ENCODE measurements around the gene DNAJB5.
A peak's percentile ranks its signal among the peaks of the same experiment; 100 is the strongest.

Gene DNAJB5

DNA sequence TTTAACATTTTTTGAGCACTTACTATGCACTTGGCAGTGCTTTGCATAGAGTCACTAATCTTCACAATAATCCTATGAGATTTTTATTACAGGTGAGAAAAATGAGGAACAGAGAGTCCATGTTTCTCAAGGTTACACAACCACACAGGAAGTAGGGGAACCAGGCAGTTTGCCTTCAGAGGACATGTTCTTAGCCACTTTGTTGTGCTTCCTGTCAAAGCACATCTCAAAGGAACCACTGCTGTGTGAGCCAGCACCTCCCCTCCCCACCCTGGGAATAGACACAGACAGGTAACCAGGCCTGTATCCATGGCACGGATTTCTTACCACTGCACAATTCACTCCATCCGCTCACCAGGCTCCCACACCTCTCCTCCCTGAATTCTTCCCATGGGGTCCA lies 6.3 kb upstream of the DNAJB5 start:
- no peak overlapping the region for H3K4me3 ChIP-seq (ENCODE audit: extremely low read depth, insufficient read depth, low read length, poor library complexity, severe bottlenecking)
- H3K36me3 ChIP-seq (ENCODE audit: control insufficient read depth, insufficient read depth, low read length): no peaks in the 10 kb centered on the region
- H3K4me1 ChIP-seq (ENCODE audit: control insufficient read depth, insufficient read depth, low read length, poor library complexity, severe bottlenecking): peaks cover 9% of the 10 kb centered on the region
- no peaks in the 10 kb centered on the region for H3K9me3 ChIP-seq (ENCODE audit: control insufficient read depth, low read length)
- no peak overlapping the region for H3K27ac ChIP-seq (ENCODE audit: low read depth, low read length, severe bottlenecking)
- WGBS, 2 experiments (ENCODE audit: insufficient coverage in 2 of 2): 92% methylated on average over 2 of the region's 2 CpGs; no CpG with 5 or more reads in 1 of the 2 experiments

DNA sequence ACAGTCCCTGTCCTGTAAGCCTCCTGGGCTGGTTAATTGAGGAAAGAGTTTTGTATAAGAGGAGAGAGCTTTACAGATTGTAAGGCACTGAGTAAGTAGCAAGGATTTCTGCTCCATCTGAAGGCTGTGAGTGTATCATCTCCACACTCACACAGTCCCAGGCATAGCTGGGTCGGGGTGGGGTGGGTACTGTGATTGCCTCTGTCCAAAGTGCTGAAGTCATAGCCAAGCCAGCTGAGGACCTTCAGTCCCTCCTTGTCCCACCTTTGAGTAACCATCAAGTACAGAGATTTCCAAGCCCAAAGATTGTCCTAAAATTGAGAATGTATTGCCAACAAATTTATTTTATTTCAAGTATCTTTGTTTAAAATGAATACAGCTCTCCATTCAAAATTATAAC lies 5.5 kb upstream of the DNAJB5 start:
- no peak overlapping the region for H3K27ac ChIP-seq (ENCODE audit: low read depth, low read length, severe bottlenecking)
- peaks cover 14% of the 10 kb centered on the region for H3K4me1 ChIP-seq (ENCODE audit: control insufficient read depth, insufficient read depth, low read length, poor library complexity, severe bottlenecking)
- WGBS, 2 experiments (ENCODE audit: insufficient coverage in 2 of 2): no CpG with 5 or more reads among the region's 1 CpG
- no peaks in the 10 kb centered on the region for H3K36me3 ChIP-seq (ENCODE audit: control insufficient read depth, insufficient read depth, low read length)
- H3K9me3 ChIP-seq (ENCODE audit: control insufficient read depth, low read length): no peaks in the 10 kb centered on the region
- H3K4me3 ChIP-seq (ENCODE audit: extremely low read depth, insufficient read depth, low read length, poor library complexity, severe bottlenecking): no peak overlapping the region

GRCh38 chr9:34985311-34985899 lies 4.1 kb upstream of the DNAJB5 start:
- Histone ChIP-seq H3K36me3 (ENCODE audit: control insufficient read depth, insufficient read depth, low read length) (no peaks in the 10 kb centered on the region), H3K4me1 (ENCODE audit: control insufficient read depth, insufficient read depth, low read length, poor library complexity, severe bottlenecking) (peaks cover 14% of the 10 kb centered on the region), H3K27ac (ENCODE audit: low read depth, low read length, severe bottlenecking) (no peak overlapping the region), H3K4me3 (ENCODE audit: extremely low read depth, insufficient read depth, low read length, poor library complexity, severe bottlenecking) (no peak overlapping the region), H3K9me3 (ENCODE audit: control insufficient read depth, low read length) (no peaks in the 10 kb centered on the region)
- WGBS, 2 experiments (ENCODE audit: insufficient coverage in 2 of 2): 20 to 24% methylated on average over 6 to 7 of the region's 7 CpGs

DNA sequence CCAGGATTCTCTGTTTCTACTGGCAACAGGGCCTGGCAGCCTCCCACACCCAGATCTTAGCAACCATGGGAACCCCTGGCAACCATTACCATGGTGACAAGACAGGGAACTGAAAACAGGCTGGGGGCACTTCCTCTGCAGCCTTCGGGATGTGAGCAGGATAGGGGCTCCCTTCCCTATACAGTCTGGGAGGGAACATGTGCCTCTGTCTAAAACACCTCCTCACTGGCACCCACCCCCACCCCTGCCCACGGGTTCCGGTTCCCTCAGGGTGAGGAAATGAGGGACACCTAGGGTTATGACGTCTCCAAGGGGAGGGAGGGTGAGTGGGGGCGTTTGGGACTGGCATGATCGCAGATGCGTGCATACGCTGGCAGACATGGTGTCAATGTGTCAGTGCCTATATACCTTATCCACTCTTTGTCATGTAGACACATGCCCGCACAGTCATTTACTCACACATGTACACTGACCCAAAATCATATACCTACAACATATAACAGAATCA lies 3.0 kb upstream of the DNAJB5 start:
- WGBS, 2 experiments (ENCODE audit: insufficient coverage in 2 of 2): 67 to 100% methylated on average over 4 to 6 of the region's 9 CpGs
- H3K36me3 ChIP-seq (ENCODE audit: control insufficient read depth, insufficient read depth, low read length): no peaks in the 10 kb centered on the region
- H3K27ac ChIP-seq (ENCODE audit: low read depth, low read length, severe bottlenecking): peak overlapping the region; percentile 59

DNA sequence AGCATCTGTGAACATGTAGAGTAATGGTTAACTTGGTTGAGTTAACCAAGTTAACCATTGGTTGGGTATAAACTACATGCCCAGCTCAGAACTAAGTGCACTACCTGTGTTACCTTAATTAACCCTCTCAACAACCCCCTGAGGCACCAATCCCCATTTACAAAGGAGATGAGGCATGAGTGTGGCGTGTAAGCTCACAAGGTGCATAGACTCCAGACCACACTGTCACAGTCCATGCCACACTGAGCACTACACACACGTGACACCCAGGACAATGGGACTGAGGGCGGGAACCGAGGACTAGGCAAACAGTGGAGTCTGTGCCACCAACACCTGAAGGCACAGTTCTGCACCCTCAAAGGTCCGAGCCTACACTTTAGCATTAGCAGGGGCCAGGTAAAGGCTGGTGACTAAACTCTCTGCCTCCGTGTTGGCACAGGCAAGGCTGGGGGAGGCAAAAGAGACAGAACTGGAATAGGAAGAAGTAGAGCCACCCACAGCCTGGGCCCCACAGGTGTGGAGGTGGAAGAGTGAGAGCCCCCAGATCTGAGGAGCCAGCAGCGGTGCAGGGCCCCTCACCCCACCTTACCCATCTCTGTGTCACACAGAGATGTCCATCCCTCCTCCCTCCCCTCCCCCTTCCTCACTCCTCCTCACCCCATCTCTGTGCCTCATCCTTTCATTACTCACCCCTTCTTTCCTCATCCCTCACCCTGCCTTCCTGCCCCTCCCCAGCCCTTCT lies 2.2 kb upstream of the DNAJB5 start:
- 90 to 95% methylated on average over 5 to 7 of the region's 7 CpGs for WGBS, 2 experiments (ENCODE audit: insufficient coverage in 2 of 2)

More for the DNA sequence above, 3.0 kb upstream of the DNAJB5 start:
- peaks cover 20% of the 10 kb centered on the region for H3K4me1 ChIP-seq (ENCODE audit: control insufficient read depth, insufficient read depth, low read length, poor library complexity, severe bottlenecking)
- no peaks in the 10 kb centered on the region for H3K9me3 ChIP-seq (ENCODE audit: control insufficient read depth, low read length)
- no peak overlapping the region for H3K4me3 ChIP-seq (ENCODE audit: extremely low read depth, insufficient read depth, low read length, poor library complexity, severe bottlenecking)

DNA sequence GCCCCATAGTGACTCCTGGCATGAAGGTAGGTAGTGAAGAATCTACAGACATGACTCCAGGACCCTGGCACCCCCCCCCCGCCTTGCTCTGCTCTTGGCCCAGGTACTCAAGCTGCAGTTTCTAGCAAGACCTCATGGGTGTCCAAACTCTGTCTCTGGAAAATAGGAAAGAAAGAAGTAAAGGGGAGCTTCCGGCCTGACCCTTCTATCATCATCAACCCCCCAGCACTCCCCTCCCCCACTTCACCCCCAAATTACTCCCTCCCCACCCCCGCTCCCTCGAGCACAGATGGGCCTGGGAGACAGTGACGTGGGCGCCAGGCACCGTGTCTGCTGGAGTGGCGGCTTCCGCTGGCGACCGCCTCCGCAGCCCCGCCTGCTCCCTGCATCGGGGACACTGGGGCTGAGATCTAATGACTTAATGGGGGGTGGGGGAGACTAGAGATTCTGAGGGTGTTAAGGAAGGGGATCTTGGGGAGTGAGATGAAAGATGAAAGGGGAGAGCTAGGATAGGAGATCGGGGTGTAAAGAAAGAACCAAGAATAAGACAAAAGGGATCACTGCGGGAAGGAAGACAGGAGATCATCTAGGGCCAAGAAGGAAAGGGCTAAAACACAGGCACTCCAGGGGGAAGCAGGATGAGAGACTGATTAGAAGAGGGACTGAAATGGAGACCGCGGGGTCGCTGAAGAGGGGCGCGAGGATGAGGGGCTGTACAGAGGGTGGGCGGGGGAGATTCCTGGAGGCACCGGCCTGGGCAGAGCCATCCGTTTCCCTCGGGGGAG lies 1.1 kb upstream of the DNAJB5 start:
- 13% methylated on average over 18 to 22 of the region's 25 CpGs for whole genome bisulfite sequencing, 2 experiments (ENCODE audit: insufficient coverage in 2 of 2)
- H3K36me3 ChIP-seq (ENCODE audit: control insufficient read depth, insufficient read depth, low read length): peaks cover 5% of the 10 kb centered on the region
- no peaks in the 10 kb centered on the region for H3K9me3 ChIP-seq (ENCODE audit: control insufficient read depth, low read length)
- peak overlapping the region; percentile 40 for H3K4me3 ChIP-seq (ENCODE audit: extremely low read depth, insufficient read depth, low read length, poor library complexity, severe bottlenecking)
- H3K27ac ChIP-seq (ENCODE audit: low read depth, low read length, severe bottlenecking): peak overlapping the region; percentile 93
- H3K4me1 ChIP-seq (ENCODE audit: control insufficient read depth, insufficient read depth, low read length, poor library complexity, severe bottlenecking): peaks cover 38% of the 10 kb centered on the region

More for the DNA sequence above, 2.2 kb upstream of the DNAJB5 start:
- Histone ChIP-seq H3K4me3 (ENCODE audit: extremely low read depth, insufficient read depth, low read length, poor library complexity, severe bottlenecking) (no peak overlapping the region), H3K27ac (ENCODE audit: low read depth, low read length, severe bottlenecking) (peak overlapping the region; percentile 59), H3K9me3 (ENCODE audit: control insufficient read depth, low read length) (no peaks in the 10 kb centered on the region), H3K4me1 (ENCODE audit: control insufficient read depth, insufficient read depth, low read length, poor library complexity, severe bottlenecking) (peaks cover 27% of the 10 kb centered on the region), H3K36me3 (ENCODE audit: control insufficient read depth, insufficient read depth, low read length) (no peaks in the 10 kb centered on the region)

- 1% methylated on average over 16 to 21 of the region's 39 CpGs for WGBS, 2 experiments (ENCODE audit: insufficient coverage in 2 of 2)
- H3K4me1 ChIP-seq (ENCODE audit: control insufficient read depth, insufficient read depth, low read length, poor library complexity, severe bottlenecking): peaks cover 55% of the 10 kb centered on the region
Observed at GRCh38 chr9:34989946-34990635, 546 bp downstream of the DNAJB5 start.

DNA sequence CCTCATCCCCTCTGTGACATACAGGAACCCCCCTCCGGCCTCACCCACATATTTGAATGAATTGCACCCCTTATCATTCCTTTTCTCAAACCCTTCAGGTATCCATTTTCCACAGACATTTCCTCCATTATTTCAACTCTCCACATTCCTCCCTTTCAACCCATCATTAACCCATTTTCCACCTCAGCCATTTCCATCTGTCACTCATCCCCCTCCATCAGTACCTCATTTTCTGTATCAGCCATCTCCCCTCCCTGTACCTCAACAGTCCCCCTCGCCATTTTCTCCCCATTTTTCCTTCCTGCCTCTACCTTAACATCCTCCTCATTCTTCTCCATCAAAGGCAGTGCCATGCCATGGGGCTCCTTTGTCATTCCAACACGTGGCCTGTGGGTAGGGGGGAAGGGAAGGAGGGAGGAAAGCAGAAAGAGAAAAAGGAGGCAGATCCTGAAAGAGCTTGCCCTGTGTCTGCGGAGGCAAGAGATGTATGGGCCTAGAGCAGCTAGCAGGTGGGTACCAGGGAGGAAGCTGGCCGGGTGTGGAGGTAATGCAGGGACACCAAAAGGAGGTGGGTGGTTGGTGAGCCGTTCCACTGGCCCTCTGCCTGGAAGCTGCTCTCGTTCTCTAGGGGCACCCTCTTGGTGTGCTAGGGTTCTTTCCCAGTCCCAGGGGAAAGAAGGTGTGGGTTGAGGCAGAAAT lies 1.5 kb downstream of the DNAJB5 start:
- peaks cover 63% of the 10 kb centered on the region for H3K4me1 ChIP-seq (ENCODE audit: control insufficient read depth, insufficient read depth, low read length, poor library complexity, severe bottlenecking)
- peak overlapping the region; percentile 83 for H3K4me3 ChIP-seq (ENCODE audit: extremely low read depth, insufficient read depth, low read length, poor library complexity, severe bottlenecking)
- H3K27ac ChIP-seq (ENCODE audit: low read depth, low read length, severe bottlenecking): peak overlapping the region; percentile 69
- 21 to 22% methylated on average over 6 to 7 of the region's 7 CpGs for WGBS, 2 experiments (ENCODE audit: insufficient coverage in 2 of 2)
- H3K36me3 ChIP-seq (ENCODE audit: control insufficient read depth, insufficient read depth, low read length): peaks cover 21% of the 10 kb centered on the region
- H3K9me3 ChIP-seq (ENCODE audit: control insufficient read depth, low read length): no peaks in the 10 kb centered on the region

More at GRCh38 chr9:34989946-34990635, 546 bp downstream of the DNAJB5 start:
- H3K9me3 ChIP-seq (ENCODE audit: control insufficient read depth, low read length): no peaks in the 10 kb centered on the region
- H3K27ac ChIP-seq (ENCODE audit: low read depth, low read length, severe bottlenecking): peak overlapping the region; percentile 99
- peak overlapping the region; percentile 83 for H3K4me3 ChIP-seq (ENCODE audit: extremely low read depth, insufficient read depth, low read length, poor library complexity, severe bottlenecking)
- peaks cover 14% of the 10 kb centered on the region for H3K36me3 ChIP-seq (ENCODE audit: control insufficient read depth, insufficient read depth, low read length)

DNA sequence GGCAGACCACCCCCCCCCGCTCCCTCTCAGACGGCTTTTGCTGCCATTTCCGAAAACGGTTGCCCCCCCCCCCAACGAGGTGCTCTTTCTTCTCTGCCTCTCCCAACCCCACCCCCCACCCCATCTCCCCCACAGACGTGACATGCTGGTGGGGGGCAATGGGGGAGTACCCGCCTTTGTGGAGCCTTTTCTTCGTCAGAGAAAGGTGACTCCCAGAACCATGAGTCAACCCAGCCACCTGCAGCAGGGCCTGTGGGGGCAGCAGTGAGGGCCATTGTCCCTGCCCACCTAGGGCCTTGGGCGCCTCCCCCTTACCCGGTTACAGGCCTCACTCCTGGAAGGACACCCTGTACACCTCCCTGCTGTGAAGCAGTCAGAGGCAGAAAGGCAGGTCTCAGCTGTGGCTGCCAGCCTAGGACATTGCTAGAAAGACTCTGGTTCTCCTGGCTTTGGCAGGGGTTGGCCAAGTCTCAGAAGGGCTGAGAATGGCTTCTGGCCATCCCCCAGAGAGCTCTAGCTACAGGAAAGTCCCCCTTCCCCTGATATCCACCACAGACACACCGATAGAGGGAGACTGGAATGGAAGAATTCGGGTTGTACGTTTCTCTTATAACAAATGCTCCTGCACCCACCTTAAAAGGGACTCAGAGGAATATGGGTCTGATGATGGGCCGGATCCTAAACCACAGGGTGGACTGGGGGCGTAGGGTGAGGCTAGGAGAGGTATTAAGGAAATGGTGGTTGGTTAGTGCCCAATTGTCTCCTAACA lies 2.2 kb downstream of the DNAJB5 start:
- Histone ChIP-seq H3K9me3 (ENCODE audit: control insufficient read depth, low read length) (no peaks in the 10 kb centered on the region), H3K36me3 (ENCODE audit: control insufficient read depth, insufficient read depth, low read length) (peaks cover 28% of the 10 kb centered on the region), H3K27ac (ENCODE audit: low read depth, low read length, severe bottlenecking) (peak overlapping the region; percentile 94), H3K4me1 (ENCODE audit: control insufficient read depth, insufficient read depth, low read length, poor library complexity, severe bottlenecking) (peaks cover 65% of the 10 kb centered on the region), H3K4me3 (ENCODE audit: extremely low read depth, insufficient read depth, low read length, poor library complexity, severe bottlenecking) (peak overlapping the region; percentile 83)
- WGBS, 2 experiments (ENCODE audit: insufficient coverage in 2 of 2): 63 to 67% methylated on average over 3 to 4 of the region's 15 CpGs
